DND-41 (cell line): Measurements from ENCODE around the gene ZNF574.

Source experiments
- EZH2 ChIP-seq: IDR thresholded peaks from 3 replicates; pipeline ENCODE4 v1.6.1; 2012; ENCODE audit warnings: borderline replicate concordance, low read depth, mild to moderate bottlenecking, moderate library complexity, low read length, inconsistent platforms; ENCODE audit not compliant: severe bottlenecking
- TF ChIP-seq, protein P1 (sequence below): IDR thresholded peaks from 2 replicates; pipeline ENCODE4 v1.5.1; 2012; ENCODE audit warnings: borderline replicate concordance, low read length, moderate library complexity, mild to moderate bottlenecking; ENCODE audit not compliant: poor library complexity, severe bottlenecking; ENCODE audit errors: extremely low read depth

DNA sequence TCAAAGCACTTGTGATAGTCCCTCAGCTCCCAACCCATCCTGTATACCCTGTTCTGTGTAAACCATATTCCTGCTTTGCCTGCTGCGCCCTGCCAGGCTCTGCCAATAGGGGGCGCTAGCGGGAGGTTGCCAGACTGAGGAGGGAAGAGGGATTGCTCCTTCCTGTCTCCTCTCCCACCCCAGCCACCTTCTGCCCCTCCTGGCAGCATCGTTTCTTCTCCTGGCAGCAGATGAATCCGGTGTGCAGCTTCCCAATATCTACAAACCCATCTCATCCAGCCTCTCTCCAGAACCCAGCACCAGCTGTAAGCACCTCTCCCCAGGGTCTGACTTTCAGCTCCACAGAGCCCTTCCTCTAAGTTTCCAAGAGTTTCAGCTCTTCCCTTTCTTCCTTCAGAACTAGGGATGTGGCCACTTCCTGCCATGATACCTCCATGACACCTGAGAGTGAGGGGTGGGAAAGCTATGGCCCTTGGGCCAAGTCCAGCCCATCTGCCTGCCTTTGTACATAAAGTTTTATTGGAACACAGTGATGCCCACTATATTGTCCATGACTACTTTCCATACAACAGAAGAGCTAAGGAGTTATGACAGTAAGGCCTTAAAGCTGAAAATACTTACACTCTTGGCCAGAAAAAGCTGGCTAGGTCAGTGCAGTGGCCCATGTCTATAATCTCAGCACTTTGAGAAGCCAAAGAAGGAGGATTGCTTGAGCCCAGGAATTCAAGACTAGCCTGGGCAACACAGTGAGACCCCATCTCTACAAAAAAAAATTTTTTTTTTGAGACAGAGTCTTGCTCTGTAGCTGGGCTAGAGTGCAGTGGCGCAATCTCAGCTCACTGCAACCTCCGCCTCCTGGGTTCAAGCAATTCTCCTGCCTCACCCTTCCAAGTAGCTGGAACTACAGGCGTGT is 47.4 kb upstream of the ZNF574 start:
- TF ChIP-seq, protein P1, sequence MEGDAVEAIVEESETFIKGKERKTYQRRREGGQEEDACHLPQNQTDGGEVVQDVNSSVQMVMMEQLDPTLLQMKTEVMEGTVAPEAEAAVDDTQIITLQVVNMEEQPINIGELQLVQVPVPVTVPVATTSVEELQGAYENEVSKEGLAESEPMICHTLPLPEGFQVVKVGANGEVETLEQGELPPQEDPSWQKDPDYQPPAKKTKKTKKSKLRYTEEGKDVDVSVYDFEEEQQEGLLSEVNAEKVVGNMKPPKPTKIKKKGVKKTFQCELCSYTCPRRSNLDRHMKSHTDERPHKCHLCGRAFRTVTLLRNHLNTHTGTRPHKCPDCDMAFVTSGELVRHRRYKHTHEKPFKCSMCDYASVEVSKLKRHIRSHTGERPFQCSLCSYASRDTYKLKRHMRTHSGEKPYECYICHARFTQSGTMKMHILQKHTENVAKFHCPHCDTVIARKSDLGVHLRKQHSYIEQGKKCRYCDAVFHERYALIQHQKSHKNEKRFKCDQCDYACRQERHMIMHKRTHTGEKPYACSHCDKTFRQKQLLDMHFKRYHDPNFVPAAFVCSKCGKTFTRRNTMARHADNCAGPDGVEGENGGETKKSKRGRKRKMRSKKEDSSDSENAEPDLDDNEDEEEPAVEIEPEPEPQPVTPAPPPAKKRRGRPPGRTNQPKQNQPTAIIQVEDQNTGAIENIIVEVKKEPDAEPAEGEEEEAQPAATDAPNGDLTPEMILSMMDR: peak; percentile 92
- no peak for TF ChIP-seq EZH2
